GM19193 (cell line): Measurements from ENCODE around the gene SERHL2.

ENCODE experiments used
- POLR2A ChIP-seq: IDR thresholded peaks from 4 replicates; pipeline ENCODE4 v1.6.1; 2011; ENCODE audit not compliant: insufficient read depth, insufficient read length; ENCODE audit errors: extremely low read depth

Gene SERHL2

GRCh38 chr22:42591987-42592386 is 38.2 kb downstream of the SERHL2 start:
- no peak for TF ChIP-seq POLR2A

DNA sequence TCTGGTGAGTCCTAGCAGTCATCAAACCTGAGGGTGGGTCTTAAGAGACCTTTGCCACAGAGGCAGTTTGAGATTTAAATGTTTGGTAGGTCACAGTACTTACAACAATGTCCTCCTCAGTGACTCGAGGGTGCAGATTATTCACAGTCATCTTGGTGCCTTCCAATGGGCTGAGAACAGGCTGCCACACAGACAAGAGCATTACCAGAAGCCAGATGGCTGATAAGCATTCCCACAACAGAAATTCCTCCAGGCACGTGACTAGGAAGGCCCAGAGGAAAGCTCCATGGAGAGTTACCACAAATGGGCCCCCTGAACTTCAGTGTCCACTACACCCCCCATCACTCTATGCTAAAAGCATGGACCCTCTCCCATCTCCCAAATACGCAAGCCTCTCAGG is 41.7 kb downstream of the SERHL2 start:
- TF ChIP-seq POLR2A = no peak

GRCh38 chr22:42596336-42596735 is 42.6 kb downstream of the SERHL2 start:
- no peak for TF ChIP-seq POLR2A

- no peak for TF ChIP-seq POLR2A
Observed at GRCh38 chr22:42596863-42597530, 43.2 kb downstream of the SERHL2 start.

DNA sequence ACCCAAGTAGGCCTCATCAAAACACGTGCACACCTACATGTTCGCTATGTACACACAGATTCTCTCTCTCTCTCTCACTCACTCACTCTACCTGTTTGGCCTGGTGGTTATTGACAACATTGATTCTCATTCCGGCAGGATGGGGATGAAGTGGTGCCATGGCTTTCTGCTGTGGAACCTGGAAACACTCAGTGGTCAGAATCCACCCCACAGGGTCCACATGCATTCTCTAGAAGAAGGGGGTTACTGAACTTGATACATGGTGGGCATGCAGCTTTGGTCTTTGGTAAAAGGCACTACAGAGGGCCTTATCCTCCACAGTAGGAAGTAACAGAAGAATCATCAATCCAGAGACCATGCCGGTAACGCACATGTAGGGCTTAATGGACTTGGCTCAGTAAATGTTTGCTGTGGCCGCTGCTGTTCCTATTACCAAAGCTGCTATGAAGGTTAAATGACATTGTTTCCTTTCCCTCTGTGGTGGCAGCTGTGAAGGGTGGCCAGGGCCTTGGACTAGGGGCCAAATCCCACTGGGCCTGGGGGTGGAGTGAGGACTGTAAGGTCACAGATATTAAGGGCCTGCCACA is 48.2 kb downstream of the SERHL2 start:
- no peak for TF ChIP-seq POLR2A

DNA sequence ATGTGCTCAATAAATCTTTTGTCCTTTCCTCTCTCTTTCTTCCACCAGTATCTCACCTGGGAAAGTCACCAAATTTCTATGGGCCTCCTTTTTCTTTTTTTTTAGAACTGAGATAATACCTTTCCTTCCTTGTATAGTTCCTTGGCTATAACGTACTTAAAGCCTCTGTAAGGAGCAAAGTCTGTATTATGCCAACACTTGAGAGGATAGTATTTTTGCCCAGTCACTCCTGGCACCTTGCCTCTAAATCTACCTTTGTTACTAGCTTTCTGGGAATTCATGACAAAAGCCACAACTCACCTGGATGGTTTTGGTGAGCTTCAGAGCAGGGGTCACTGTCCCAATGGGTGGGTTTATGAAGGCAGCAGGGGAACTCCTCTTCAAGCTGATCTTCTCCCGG is 48.7 kb downstream of the SERHL2 start:
- TF ChIP-seq POLR2A = no peak

GRCh38 chr22:42603427-42603826 is 49.7 kb downstream of the SERHL2 start:
- TF ChIP-seq POLR2A = no peak

DNA sequence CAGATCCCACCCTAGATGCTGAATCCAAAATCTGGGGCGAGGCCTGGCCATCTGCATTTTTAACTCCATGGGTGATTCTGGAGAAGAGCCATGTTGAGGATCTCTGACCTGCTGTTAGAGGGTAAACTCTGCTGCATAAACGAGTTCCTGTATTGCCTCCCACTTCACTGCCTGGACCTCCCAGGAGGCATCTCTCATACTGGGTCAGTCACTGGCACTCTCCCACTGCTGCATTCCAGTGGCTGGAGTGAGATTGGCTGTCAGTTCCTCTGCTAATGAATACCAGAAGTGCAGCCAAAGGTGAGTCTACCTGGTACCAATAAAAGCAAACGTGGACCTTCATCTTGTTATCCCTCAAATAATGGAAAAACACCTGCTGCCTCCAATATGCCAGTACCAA is 50.6 kb downstream of the SERHL2 start:
- no peak for TF ChIP-seq POLR2A

DNA sequence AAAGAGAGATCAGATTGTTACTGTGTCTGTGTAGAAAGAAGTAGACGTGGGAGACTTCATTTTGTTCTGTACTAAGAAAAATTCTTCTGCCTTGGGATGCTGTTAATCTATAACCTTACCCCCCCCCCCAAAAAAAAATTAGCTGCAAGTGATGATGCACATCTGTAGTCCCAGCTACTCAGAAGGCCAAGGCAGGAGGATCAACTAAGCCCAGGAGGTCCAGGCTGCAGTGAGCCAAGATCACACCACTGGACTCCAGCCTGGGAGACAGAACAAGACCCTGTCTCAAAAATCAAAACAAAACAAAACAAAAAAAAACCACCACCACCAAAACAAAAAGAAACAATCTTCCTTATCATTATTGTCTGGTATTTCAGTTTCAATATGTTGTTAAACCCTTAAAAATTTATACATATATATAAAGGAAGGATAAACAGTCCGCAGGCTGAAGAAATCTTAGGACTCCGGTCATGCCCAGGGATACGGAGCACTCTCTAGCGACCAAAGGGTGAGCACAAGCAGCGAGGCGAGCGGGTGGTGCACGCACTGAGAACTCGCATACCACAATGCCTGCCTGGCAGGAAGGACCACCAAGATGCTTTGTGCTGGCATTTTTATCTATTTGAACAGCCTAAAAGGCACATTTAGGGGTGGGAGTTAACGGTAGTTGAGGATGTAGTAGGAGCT is 54.5 kb downstream of the SERHL2 start:
- TF ChIP-seq POLR2A = no peak

DNA sequence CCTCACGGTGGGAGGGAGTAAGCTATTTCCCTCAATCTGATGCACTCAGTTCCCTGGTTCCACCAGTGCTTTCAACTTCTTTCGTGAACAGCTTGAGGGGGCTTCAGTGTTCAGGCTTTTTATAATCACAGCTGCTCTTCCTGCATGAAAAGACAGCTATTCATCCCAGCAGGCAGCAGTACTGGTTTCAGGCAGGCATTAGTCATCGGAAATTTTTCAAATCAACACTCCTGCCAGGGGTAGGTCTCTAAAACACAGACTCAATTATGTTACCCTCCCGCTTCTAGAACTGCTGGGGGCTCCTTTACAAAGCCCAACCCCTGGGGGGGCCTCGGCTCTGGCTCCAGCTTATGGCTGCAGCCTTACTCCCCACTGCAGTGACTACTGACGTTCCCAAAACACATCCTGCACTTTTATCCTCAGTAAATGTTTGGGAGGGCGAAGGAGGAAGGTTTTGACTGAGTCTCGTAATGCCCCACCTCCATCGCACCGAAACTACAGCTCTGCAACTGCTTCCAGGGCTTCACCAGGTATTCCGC is 55.1 kb downstream of the SERHL2 start:
- TF ChIP-seq POLR2A = no peak

GRCh38 chr22:42610186-42610585 is 56.4 kb downstream of the SERHL2 start:
- TF ChIP-seq POLR2A = no peak

DNA sequence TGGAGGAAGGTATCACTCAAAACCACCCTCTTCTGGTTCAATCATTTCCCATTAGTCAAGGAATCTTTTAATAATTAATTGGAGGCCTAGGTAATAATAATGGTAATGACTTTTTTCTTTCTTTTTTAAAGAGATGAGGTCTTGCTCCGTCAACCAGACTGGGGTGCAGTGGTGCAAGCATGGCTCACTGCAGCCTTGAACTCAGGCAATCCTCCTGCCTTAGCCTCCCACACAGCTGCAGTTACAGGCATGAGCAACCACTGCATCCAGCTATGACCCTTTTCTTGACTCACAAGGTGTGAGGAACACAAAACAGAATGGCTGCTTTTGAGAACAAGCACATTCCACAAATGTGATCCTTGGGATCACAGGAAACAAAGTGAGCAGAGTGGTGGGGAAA is 57.3 kb downstream of the SERHL2 start:
- no peak for TF ChIP-seq POLR2A

DNA sequence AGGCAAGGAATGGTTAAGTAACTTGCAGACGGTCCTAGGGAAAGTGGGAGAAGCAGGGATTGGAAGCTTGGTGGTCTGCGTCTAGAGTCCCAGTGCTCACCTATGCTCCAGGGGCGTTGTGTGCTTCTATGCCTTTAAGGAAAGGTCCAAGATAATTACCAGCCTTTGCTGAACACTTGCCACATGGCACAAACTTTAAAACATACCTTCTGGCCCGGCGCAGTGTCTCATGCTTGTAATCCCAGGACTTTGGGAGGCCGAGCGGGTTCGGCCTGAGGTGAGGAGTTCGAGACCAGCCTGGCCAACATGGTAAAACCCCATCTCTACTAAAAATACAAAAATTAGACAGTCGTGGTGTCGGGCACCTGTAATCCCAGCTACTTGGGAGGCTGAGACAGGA is 58.6 kb downstream of the SERHL2 start:
- TF ChIP-seq POLR2A = no peak

DNA sequence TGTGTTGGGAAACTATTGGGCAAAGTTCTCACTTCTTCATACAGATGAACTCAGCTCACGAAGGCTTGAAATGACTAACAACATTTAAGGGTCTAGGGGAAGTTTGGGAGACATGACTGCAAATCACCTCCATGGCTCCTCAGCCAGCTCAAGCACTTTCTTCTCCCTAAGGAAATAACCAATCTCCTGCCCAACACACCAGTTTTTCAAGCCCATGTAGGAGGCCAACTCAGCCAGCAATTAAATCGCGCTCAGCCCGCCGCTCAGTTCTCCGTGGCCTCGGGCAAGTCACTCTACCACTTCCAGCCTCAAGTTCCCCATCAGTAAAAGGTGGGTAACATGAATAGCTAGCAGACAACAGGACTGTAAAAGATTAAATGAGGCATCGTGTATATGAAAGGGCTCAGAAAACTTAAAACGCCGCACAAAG is 60.1 kb downstream of the SERHL2 start:
- TF ChIP-seq POLR2A = no peak

DNA sequence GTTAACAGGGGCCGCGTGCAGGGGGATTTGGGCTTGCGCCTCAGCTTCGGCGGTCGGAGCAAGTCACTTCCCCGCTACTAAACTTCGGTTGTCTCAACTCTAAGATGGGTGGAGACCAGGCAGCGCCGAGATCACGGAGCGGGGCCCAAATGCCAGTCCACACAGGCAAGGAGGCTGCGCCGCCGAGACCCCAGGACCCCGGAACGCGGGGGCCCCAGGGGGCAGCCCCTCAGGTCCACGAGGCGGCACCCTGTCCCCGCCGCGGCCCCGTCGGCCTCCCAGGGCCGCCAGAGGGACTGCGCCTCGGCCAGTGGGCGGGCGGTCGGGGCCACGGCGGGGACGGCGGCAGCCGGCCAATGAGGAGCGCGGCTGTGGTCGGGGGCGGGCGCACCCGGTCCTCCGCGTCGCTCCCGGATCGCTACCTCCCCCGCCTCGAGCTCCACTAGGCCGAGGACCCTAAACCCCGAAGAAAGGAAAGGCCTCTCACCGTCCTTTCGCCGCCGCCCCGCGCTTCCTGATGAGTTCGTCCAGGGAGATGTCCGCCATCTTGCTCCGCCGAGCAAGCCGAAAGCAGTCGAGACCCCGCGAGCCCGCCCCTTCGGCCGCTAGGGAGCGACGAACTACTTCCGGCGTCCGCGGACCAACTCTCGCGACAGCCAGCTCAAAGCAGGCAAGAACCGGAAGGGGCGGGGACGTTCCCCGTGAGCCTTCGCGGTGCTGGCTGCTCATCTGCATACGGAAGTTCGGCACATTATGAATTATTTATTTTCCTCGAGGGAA is 60.7 kb downstream of the SERHL2 start, which contains the start of gene POLDIP3:
Gene POLDIP3, minus strand, starts transcription at position 572 of the 780 bp plus-strand sequence. Its CDS starts 26 bp downstream, at position 546.
- TF ChIP-seq POLR2A = peak; percentile 71
